HepG2 (cell line): ENCODE measurements around the gene MYLK2. TPM values are rescaled to one million over a fixed set of nuclear protein-coding genes. Genes with fewer than 3 reads are reported as not detected.

Source experiments
- CAMTA2 ChIP-seq: sonication (generic); formaldehyde crosslinking; IDR thresholded peaks from 2 replicates; pipeline ENCODE4 v1.4.0; 2020; ENCODE audit warnings: mild to moderate bottlenecking, missing genetic modification reagents, borderline replicate concordance
- CCAR2 ChIP-seq: fragments of 200-400 bp; formaldehyde crosslinking; optimal IDR thresholded peaks from 2 replicates; pipeline ENCODE3; 2018; ENCODE audit warnings: low read depth, mild to moderate bottlenecking, low read length, moderate library complexity
- JARID2 ChIP-seq: sonication (generic); formaldehyde crosslinking; IDR thresholded peaks from 2 replicates; pipeline ENCODE4 v1.8.1; 2023; ENCODE audit warnings: missing genetic modification reagents, inconsistent platforms; ENCODE audit not compliant: insufficient replicate concordance
- MEIS1 ChIP-seq: sonication (generic); formaldehyde crosslinking; IDR thresholded peaks from 2 replicates; pipeline ENCODE4 v1.9.0; 2021; ENCODE audit warnings: mild to moderate bottlenecking, missing genetic modification reagents, moderate library complexity, borderline replicate concordance
- NFKB2 ChIP-seq: sonication (generic); formaldehyde crosslinking; IDR thresholded peaks from 2 replicates; pipeline ENCODE4 v1.4.0; 2020; ENCODE audit warnings: missing genetic modification reagents, borderline replicate concordance
- RCOR2 ChIP-seq: IDR thresholded peaks from 2 replicates; pipeline ENCODE4 v1.6.1; 2016; ENCODE audit warnings: missing biosample characterization, missing genetic modification reagents
- SKI ChIP-seq: fragments of 450-650 bp; IDR thresholded peaks from one replicate; pipeline ENCODE4 v1.6.1; 2018; ENCODE audit warnings: mild to moderate bottlenecking; ENCODE audit not compliant: partially characterized antibody
- STAT6 ChIP-seq: sonication (generic); formaldehyde crosslinking; IDR thresholded peaks from 2 replicates; pipeline ENCODE4 v1.4.0; 2020; ENCODE audit warnings: missing genetic modification reagents, mild to moderate bottlenecking, borderline replicate concordance
- ZNF616 ChIP-seq: sonication (generic); formaldehyde crosslinking; IDR thresholded peaks from 2 replicates; pipeline ENCODE4 v1.5.0; 2020; ENCODE audit warnings: low read depth, mild to moderate bottlenecking, missing genetic modification reagents
- ZNF678 ChIP-seq: sonication (generic); formaldehyde crosslinking; IDR thresholded peaks from 2 replicates; pipeline ENCODE4 v1.4.0; 2020; ENCODE audit warnings: mild to moderate bottlenecking, missing genetic modification reagents
- ZNF768 ChIP-seq: sonication (generic); formaldehyde crosslinking; IDR thresholded peaks from 2 replicates; pipeline ENCODE4 v1.4.0; 2020; ENCODE audit warnings: missing genetic modification reagents
- ZSCAN31 ChIP-seq: sonication (generic); formaldehyde crosslinking; IDR thresholded peaks from 2 replicates; pipeline ENCODE4 v1.5.0; 2020; ENCODE audit warnings: low read depth, mild to moderate bottlenecking, missing genetic modification reagents
- polyA plus RNA-seq, 8 experiments: library from polyadenylated mRNA; depleted of rRNA in 3 of 8; stranded (reverse) in 7 of 8; unstranded in 1 of 8; fragments of >200 nt; fragmentation: Illumina TruSeq in 4 of 8; extraction: Trizol in 4 of 8; gene quantifications; 2 replicates each; pipeline versions ENCODE4 v1.2.1 to v1.2.3, GENCODE V29; 2011 to 2016; ENCODE audit warnings: low read depth in 4 of 8, missing spikeins in 1 of 8, mixed read lengths in 1 of 8; ENCODE audit not compliant: insufficient read depth in 1 of 8
- total RNA-seq, 5 experiments: library from RNA; depleted of rRNA; stranded (reverse); fragments of >200 nt; fragmentation: Illumina TruSeq; extraction: Trizol; gene quantifications; 2 replicates each; pipeline ENCODE4 v1.2.3, GENCODE V29; 2016; ENCODE audit warnings: low read depth in 1 of 5
- TF ChIP-seq, protein P1 (sequence below): sonication (generic); formaldehyde crosslinking; IDR thresholded peaks from 2 replicates; pipeline ENCODE4 v1.4.0; 2020; ENCODE audit warnings: missing genetic modification reagents, borderline replicate concordance
- TF ChIP-seq, protein P2 (sequence below), 2 experiments: IDR thresholded peaks; 2 replicates each; pipeline ENCODE4 v1.6.1; 2011 to 2012; ENCODE audit warnings: low read length in 2 of 2, borderline replicate concordance in 1 of 2, low read depth in 1 of 2, mild to moderate bottlenecking in 1 of 2, moderate library complexity in 1 of 2

Gene MYLK2
- total and polyA plus RNA-seq, 2 of the 13 experiments (the other 11 are each of a cell fraction or from before 2014, with no cell fraction given) = 0.27 TPM; not detected in 1

- peak; percentile 51 for TF ChIP-seq CCAR2
- TF ChIP-seq, protein P1, sequence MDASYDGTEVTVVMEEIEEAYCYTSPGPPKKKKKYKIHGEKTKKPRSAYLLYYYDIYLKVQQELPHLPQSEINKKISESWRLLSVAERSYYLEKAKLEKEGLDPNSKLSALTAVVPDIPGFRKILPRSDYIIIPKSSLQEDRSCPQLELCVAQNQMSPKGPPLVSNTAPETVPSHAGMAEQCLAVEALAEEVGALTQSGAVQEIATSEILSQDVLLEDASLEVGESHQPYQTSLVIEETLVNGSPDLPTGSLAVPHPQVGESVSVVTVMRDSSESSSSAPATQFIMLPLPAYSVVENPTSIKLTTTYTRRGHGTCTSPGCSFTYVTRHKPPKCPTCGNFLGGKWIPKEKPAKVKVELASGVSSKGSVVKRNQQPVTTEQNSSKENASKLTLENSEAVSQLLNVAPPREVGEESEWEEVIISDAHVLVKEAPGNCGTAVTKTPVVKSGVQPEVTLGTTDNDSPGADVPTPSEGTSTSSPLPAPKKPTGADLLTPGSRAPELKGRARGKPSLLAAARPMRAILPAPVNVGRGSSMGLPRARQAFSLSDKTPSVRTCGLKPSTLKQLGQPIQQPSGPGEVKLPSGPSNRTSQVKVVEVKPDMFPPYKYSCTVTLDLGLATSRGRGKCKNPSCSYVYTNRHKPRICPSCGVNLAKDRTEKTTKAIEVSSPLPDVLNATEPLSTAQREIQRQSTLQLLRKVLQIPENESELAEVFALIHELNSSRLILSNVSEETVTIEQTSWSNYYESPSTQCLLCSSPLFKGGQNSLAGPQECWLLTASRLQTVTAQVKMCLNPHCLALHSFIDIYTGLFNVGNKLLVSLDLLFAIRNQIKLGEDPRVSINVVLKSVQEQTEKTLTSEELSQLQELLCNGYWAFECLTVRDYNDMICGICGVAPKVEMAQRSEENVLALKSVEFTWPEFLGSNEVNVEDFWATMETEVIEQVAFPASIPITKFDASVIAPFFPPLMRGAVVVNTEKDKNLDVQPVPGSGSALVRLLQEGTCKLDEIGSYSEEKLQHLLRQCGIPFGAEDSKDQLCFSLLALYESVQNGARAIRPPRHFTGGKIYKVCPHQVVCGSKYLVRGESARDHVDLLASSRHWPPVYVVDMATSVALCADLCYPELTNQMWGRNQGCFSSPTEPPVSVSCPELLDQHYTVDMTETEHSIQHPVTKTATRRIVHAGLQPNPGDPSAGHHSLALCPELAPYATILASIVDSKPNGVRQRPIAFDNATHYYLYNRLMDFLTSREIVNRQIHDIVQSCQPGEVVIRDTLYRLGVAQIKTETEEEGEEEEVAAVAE (CRISPR knock-in tag) = no peak
- TF ChIP-seq MEIS1 (CRISPR knock-in tag) = no peak
- no peak; the same call in none of the 2 replicates for TF ChIP-seq ZNF768 (CRISPR knock-in tag)
- peak; percentile 44; the same call in 1 of the 2 replicates for TF ChIP-seq ZSCAN31 (CRISPR knock-in tag)
- no peak for TF ChIP-seq NFKB2 (CRISPR knock-in tag)
- TF ChIP-seq JARID2 (CRISPR knock-in tag) = no peak
- TF ChIP-seq SKI = no peak
- TF ChIP-seq STAT6 = no peak
- TF ChIP-seq, protein P2, sequence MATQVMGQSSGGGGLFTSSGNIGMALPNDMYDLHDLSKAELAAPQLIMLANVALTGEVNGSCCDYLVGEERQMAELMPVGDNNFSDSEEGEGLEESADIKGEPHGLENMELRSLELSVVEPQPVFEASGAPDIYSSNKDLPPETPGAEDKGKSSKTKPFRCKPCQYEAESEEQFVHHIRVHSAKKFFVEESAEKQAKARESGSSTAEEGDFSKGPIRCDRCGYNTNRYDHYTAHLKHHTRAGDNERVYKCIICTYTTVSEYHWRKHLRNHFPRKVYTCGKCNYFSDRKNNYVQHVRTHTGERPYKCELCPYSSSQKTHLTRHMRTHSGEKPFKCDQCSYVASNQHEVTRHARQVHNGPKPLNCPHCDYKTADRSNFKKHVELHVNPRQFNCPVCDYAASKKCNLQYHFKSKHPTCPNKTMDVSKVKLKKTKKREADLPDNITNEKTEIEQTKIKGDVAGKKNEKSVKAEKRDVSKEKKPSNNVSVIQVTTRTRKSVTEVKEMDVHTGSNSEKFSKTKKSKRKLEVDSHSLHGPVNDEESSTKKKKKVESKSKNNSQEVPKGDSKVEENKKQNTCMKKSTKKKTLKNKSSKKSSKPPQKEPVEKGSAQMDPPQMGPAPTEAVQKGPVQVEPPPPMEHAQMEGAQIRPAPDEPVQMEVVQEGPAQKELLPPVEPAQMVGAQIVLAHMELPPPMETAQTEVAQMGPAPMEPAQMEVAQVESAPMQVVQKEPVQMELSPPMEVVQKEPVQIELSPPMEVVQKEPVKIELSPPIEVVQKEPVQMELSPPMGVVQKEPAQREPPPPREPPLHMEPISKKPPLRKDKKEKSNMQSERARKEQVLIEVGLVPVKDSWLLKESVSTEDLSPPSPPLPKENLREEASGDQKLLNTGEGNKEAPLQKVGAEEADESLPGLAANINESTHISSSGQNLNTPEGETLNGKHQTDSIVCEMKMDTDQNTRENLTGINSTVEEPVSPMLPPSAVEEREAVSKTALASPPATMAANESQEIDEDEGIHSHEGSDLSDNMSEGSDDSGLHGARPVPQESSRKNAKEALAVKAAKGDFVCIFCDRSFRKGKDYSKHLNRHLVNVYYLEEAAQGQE (IDR thresholded peaks at IDR 0.05; ENCODE audit: borderline replicate concordance in 1 of 2, low read depth in 1 of 2, low read length in 2 of 2) = no peak; a peak in 1 of 4 replicates
- no peak for TF ChIP-seq RCOR2 (CRISPR knock-in tag)
- TF ChIP-seq ZNF678 (CRISPR knock-in tag) = no peak; the same call in 1 of the 2 replicates
- TF ChIP-seq ZNF616 (CRISPR knock-in tag) = no peak
- TF ChIP-seq CAMTA2 = no peak
Observed at GRCh38 chr20:31861385-31862156, 42.4 kb downstream of the MYLK2 start (continued).
